Left ventricle myocardium superior (tissue), 1 donor: Measurements from ENCODE around the gene TRIM42. TPM values are rescaled to one million over a fixed set of nuclear protein-coding genes. Genes with fewer than 3 reads are reported as not detected.
A peak's percentile ranks its signal among the peaks of the same experiment; 100 is the strongest.

ENCODE experiments used
- ATAC-seq: fragments of 200-7000 bp; cut with Tn5 transposase; one replicate; pipeline ENCODE4 v1.9.1; 2020; ENCODE audit warnings: mild to moderate bottlenecking, moderate library complexity
- DNase-seq: peaks from one replicate; pipeline ENCODE4 v3.0.0-alpha.2; 2020
- intact Hi-C: fragments of 100-400 bp; cut with micrococcal nuclease; formaldehyde crosslinking; loops from one replicate; pipeline ENCODE4 v1.11.0; 2022
- total RNA-seq: library from RNA; stranded (reverse); fragmentation: NEBNext Ultra II Directional; extraction: Animal tissue kit (Norgen Biotek cat#: 25700); gene quantifications from one replicate; pipeline ENCODE4 v1.2.1, GENCODE V29; 2021
- donor health status: DM: no; HTN: yes; CAD: no; lungs with severe emphysema.

Gene TRIM42
- total RNA-seq, 1 donor from 2014 or later, result not detected

- no peak for ATAC-seq
- intact Hi-C loops, result no loop called here
These were observed 28.5 kb downstream of the TRIM42 start for GRCh38 chr3:140706360-140706759.

GRCh38 chr3:140708815-140709214 is 31.0 kb downstream of the TRIM42 start:
- ATAC-seq (peak; percentile 51), DNase-seq (no peak)
- intact Hi-C loops, result no loop called here

More at GRCh38 chr3:140706360-140706759, 28.5 kb downstream of the TRIM42 start:
- DNase-seq, result no peak

- DNase-seq, result no peak
- intact Hi-C loops, result no loop called here
- no peak for ATAC-seq
These were observed 31.9 kb downstream of the TRIM42 start for GRCh38 chr3:140709751-140710150.

- no peak for ATAC-seq
- intact Hi-C loops, result no loop called here
- no peak for DNase-seq
These were observed 33.0 kb downstream of the TRIM42 start for GRCh38 chr3:140710711-140711389.

GRCh38 chr3:140711390-140712035 is 33.6 kb downstream of the TRIM42 start:
- DNase-seq (no peak), ATAC-seq (no peak)
- intact Hi-C loops, result no loop called here

GRCh38 chr3:140712301-140712700 is 34.4 kb downstream of the TRIM42 start:
- DNase-seq (no peak), ATAC-seq (no peak)
- intact Hi-C loops, result no loop called here

GRCh38 chr3:140715035-140715434 is 37.2 kb downstream of the TRIM42 start:
- intact Hi-C loops, result no loop called here
- no peak for DNase-seq
- ATAC-seq, result no peak

- ATAC-seq (peak; percentile 76), DNase-seq (no peak)
- intact Hi-C loops, result no loop called here
These were observed 40.1 kb downstream of the TRIM42 start for GRCh38 chr3:140717921-140718320.

GRCh38 chr3:140719841-140720614 is 42.2 kb downstream of the TRIM42 start:
- ATAC-seq (peak; percentile 95), DNase-seq (no peak)
- intact Hi-C loops, result no loop called here

GRCh38 chr3:140723576-140723975 is 45.7 kb downstream of the TRIM42 start:
- no peak for ATAC-seq

GRCh38 chr3:140724856-140725812 is 47.3 kb downstream of the TRIM42 start:
- no peak for ATAC-seq
- intact Hi-C loops, result no loop called here
- DNase-seq, result no peak

More at GRCh38 chr3:140723576-140723975, 45.7 kb downstream of the TRIM42 start:
- DNase-seq, result no peak
- intact Hi-C loops, result no loop called here

- no peak for ATAC-seq
- intact Hi-C loops, result no loop called here
- no peak for DNase-seq
These were observed 48.2 kb downstream of the TRIM42 start for GRCh38 chr3:140726066-140726465.

GRCh38 chr3:140727886-140728285 is 50.0 kb downstream of the TRIM42 start:
- DNase-seq (no peak), ATAC-seq (no peak)
- intact Hi-C loops, result no loop called here

GRCh38 chr3:140731440-140732119 is 53.7 kb downstream of the TRIM42 start:
- DNase-seq (no peak), ATAC-seq (no peak)
- intact Hi-C loops, result loop anchor here (10.0 kb wide), 1 partner anchor 177 kb away; no protein-coding TSS in a partner anchor

- ATAC-seq, result no peak
- intact Hi-C loops, result loop anchor here (10.0 kb wide), 1 partner anchor 179 kb away; no protein-coding TSS in a partner anchor
- no peak for DNase-seq
These were observed 55.8 kb downstream of the TRIM42 start for GRCh38 chr3:140733623-140734022.

- DNase-seq (peak; percentile 71), ATAC-seq (peak; percentile 87)
- intact Hi-C loops, result loop anchor here (10.0 kb wide), 1 partner anchor 182 kb away; no protein-coding TSS in a partner anchor
These were observed 59.1 kb downstream of the TRIM42 start for GRCh38 chr3:140736863-140737460.

- ATAC-seq, result no peak
- intact Hi-C loops, result no loop called here
- DNase-seq, result no peak
These were observed 64.3 kb downstream of the TRIM42 start for GRCh38 chr3:140742116-140742515.

GRCh38 chr3:140748171-140748570 is 70.3 kb downstream of the TRIM42 start:
- intact Hi-C loops, result no loop called here
- no peak for ATAC-seq

More at GRCh38 chr3:140748171-140748570, 70.3 kb downstream of the TRIM42 start:
- no peak for DNase-seq
